ENCODE measurements around the gene MIOS.
"Not testable (repeated sequence)": the region's sequence is repeated elsewhere in the genome, so short reads cannot be mapped to it uniquely, and the experiment has no call there.

The MIOS gene

DNA sequence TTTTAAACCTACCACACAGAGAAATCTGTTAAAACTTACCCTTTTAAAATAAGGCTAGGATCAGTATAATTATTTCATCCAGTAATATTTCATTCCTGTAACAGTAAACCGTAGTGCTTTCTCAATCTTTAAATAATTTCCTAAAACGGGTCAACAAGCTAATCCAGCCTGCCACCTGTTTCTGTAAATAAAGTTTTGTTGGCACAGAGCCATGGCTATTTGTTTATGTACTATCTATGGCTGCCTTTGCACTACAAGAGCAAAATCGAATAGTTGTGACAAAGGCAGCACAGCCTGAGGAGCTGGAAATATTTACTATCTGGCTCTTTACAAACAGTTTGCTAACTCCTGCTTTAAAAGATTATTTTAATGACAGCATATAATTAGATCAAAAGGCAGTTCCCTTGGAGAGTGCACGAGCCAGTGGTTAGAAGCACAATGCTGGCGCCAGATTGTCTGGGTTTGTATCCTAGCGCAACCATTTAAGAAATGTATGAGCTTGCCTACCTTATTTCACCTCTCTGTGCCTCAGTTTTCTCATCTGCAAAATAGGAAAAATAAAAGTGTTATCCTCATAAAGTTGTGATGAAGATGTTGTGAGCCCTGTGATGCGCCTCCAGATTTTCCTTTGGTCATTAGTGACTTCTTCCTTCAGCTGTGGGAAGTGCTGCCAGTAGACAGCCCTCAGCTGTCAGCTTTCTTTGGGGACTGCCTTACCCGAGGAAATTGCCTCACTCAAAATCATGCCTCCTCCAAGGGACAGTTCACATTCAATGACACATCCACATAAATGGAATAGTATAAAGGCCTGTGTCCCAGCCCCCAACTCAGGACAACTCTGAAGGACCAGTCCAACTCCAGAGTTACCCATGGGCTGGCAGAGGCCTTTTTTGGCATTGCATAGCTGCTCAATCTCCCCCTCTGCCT lies 11.8 kb upstream of the MIOS start:
- peak; percentile 99 for DNase-seq

DNA sequence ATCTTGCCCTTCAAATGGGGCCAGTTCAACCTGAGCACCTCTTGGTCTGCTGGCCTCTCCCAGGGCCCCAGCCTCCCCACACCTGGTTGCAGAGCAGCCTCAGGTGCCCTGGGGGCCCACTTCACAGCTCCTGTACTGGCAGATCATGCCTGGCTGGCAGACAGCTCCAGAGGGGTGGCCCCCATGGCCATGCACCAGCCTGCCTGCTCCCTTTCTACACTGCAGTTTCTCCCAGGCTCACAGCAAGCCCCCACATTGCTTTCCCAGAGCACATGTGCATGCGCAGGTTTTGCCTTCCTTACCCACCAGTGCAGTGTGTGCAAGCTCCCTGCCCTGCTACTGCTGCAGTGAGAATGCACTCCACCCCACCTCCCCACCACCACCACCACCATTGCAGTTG lies 9.8 kb upstream of the MIOS start:
- DNase-seq: no peak

DNA sequence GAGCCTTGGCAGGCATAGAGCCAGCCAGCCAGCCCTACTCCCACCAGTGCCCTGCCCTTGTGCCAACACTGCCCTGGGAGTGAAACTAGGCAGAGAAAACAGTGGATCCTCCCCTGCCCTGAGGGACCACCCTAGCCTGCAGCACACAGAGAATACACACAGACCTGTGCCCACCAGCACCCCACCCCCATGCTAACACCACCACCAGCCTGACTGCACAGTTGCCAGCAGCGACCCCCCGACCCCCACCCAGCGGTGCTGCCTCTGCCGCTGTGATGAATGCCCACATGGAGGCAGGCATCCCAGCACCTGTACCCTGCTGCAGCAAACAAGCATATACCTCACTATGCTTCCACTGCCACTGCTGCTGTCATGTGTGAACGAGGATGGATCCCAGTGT lies 9.4 kb upstream of the MIOS start:
- no peak for DNase-seq

DNA sequence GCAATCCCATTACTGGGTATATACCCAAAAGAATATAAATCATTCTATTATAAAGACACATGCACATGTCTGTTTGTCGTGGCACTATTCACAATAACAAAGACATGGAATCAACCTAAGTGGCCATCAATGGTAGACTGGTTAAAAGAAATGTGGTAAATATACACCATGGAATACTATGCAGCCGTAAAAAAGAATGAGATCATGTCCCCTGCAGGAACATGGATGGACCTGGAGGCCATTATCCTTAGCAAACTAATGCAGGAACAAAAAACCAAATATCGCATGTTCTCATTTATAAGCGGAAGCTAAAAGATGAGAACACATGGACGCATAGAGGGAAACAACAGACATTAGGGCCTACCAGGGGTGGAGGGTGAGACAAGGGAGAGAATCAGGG lies 5.1 kb upstream of the MIOS start:
- DNase-seq: not testable (repeated sequence)

DNA sequence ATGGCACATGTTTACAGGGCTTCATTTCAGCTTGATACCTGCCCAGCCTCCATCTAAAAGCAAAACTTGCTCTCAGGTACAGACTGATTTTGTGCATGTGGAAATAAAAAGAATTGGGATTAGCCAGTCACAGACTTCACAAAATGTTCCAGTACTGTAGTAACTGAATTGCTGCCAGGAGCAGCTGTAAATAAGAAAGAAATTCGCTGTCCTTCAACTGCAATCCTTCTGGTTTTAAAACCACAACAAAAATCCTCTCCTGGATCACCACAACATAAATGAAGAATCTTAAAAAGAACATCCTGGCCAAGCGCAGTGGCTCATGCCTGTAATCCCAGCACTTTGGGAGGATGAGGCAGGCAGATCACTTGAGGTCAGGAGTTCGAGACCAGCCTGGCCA lies 3.9 kb upstream of the MIOS start:
- DNase-seq: no peak

DNA sequence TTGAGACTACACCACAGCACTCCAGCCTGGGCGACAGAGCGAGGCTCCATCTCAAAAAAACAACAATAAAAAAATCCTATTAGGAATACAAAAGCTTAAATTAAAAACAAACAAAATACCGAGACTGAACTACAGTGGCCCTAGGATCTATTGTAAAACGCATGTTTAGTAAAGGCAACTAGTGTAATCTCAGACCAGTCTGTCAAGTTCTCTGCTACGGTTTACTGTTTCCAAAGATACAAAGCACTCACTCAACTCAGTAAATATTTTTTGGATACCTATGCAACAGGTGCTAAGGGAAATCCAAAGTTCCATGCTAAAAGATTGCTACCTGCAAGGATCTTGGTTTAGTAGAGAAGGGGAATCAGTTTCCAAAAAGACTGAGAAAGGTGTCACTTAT lies 3.4 kb upstream of the MIOS start:
- no peak for DNase-seq

DNA sequence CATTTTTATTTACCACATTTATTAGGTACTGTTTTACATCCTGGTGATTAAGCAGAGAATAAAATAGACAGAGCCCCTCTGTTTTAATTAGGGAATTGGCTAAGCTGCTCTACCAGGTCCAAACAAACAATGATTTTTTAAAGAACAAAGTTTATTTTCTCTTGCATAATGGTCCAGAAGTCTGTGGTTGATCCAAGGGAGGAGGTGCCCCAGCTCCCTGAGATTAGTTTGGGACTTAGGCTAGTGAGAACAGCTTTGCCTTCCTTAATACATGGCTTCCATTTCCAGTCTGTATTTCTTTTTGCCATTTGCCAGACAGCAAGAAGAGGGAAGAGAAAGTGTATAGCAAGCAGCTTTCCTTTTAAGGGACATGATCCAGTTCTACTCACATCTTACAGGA lies 2.9 kb upstream of the MIOS start:
- no peak for DNase-seq

DNA sequence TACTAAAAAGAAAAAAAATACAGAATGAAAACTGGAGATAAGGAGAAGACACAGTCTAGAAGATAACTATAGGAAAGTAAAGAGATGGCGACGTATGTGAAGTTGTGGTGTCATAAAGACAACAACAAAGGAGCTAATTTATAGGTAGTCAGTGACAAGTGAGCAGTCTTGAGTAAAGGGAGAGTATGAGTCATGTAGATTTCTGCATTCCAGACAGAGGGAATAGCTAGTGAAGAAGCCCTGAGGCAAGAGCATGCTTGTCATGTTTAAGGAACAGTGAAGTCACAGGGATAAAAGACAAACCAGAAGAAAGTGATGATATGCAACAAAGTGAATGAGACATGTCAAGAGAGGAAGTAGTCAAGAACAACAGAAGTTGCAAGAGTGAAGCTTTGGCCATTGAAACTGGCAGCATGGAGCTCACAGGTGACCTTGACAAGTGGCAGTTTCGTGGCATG lies 2.3 kb upstream of the MIOS start:
- no peak for DNase-seq

DNA sequence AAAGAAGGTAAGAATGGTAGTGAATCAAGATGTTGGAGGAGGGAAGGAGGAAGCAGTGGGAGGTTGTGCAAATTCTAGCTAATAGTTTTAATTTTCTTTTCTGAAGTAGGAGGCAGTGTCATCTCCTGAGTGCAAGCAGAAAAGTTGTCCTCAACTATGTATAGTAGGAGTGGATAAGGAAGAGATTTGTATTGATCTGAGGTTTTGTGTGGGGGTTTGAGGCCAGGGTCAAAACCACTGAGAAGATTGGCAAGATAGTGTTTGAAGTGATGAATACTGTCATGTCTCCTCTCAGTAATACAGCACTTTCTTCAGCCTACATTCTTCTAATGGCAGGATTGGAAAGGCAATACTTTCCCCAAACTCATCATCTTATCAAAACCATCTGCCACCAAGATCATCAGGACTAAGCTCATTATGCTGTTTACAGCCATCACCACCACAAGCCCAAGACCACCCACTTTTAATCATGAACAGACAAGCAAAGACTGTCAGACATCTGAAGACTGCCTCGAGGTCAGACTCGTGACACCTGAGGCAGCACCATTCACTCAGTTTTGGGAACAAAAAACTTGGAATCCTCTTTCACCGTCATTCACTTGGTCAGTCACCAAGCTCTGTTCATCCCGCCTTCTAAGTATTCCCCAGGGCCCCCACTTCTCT lies 1.5 kb upstream of the MIOS start:
- no peak for DNase-seq

DNA sequence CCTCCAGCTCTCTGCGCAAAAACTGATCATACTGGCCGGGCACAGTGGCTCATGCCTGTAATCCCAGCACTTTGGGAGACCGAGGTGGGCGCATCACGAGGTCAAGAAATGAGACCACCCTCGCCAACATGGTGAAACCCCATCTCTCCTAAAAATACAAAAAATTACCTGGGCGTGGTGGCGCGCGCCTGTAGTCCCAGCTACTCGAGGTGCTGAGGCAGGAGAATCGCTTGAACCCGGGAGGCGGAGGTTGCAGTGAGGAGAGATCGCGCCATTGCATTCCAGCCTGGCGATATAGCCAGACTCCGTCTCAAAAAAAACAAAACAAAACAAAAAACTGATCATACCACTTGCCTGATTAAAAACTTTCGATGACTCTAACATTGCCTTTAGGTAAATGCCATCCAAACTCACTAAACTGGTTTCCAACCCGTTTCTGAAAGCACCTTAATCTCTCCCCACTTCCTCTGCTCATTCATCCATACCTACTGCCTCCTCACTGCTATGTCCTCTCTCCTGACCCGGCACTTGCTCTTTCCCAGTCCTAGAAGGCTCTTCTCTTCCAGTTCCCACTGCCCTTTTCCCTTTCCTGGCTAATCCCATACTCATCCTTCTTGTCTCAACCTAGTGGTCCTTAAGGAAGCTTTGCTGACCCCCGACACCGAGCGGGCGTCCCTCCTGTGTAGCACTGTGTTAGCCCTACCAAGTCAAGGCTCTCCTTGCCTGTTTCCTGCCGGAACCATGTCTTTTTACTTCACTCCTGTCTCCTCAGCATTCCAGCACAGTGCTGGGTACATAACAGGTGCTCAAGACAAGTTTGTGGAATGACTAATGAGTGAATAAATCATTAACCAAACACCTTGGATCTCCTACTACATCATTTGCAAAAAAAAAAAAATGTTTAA lies 686 bp upstream of the MIOS start:
- DNase-seq: no peak

DNA sequence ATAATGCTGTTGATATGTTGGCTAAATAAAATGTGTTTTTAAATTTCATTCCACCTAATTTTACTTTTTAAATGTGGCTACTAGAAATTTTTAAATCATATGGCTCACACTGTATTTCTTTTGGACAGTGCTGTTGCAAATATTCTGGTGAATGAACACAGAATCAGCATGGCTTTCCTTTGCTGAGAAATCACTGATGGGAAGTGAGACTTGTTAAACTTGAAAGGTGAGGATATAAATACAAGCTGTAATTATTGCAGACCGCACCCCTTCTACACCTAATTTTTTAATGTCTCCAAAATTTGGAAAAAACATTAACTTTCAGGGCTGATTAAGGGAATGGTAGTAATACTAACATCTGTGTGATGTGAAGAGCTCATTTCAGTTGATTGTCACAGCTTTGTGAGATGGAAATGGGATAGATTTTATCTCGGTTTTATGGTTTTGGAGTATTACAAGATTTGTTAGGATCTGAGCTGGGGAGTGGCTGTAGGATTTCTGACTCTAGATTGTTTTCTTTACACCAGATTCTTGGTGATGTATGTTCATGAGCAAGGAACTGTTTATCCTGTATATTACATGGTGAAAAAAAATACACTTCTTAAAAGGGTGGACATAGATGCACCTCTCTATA lies 1.3 kb downstream of the MIOS start:
- DNase-seq: peak; percentile 21

DNA sequence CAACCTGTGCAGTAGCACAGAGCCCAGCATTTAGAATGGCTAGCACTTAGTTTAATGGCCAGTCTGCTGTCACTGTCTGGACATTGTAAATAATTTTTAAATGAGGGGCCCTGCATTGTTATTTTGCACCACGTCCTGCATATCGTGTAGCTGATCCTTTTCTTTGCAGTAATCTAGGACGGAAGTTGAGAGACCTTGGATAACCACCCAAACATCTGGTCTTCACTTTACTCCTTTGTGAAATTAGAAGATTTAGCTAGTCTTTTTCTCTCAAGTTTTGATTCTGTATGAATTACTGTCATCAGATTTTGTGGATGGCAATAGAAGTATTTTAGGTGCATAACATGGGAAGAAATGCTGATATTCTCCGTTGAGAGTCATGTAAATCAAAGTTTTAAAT lies 1.9 kb downstream of the MIOS start:
- DNase-seq: no peak

DNA sequence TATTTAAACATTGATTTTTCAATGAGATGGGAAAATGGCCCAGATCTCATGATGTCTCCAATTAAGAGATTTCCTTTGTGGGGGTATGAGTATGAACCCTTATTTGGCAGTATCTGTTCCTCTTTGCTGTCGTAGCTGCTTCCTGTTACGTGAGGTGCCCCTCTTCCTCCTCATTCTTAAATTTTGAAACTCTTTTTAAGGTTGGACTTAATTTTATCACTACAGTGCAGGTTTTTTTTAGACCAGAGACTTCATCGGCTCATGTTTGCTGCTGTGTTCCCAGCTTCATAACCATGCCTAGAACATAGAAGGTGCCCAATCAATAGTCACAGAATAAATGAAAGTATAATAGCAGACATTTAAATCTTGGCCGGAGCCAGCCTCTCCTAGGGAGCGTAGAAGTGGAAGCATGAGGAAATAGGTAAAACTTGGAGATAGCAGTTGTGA lies 2.4 kb downstream of the MIOS start:
- DNase-seq: no peak

DNA sequence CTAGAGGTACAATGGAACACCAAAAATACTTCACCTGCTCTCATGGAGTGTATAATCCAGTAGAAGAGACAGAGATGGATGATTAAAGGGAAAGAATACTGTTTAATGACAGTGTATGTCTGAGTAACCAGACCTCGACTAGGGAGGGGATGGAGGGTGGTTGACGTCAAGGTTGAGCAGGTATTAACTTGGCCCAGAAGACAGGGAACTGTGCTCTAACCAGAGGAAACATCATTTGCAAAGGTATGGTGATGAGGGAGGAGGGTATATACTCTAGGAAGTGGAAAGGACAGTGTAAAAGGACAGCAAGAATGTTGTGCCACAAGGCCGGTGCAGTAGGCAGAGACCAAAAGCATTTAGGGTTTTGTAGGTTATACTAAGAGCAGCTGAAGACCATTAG lies 2.9 kb downstream of the MIOS start:
- DNase-seq: no peak

DNA sequence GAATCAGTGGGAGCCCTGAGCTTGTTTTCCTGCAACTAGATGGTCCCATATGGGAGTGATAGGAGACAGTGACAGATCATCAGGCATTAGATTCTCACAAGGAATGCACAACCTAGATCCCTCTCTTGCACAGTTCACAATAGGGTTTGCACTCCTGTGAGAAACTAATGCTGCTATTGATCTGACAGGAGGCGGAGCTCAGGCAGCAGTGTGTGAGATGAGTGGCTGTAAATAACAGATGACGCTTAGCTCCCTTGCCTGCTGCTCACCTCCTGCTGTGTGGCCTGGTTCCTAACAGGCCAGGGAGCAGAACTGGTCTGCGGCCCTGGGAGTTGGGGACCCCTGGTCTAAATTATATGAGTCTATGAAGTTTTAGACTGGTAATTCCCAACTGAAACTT lies 3.9 kb downstream of the MIOS start:
- DNase-seq: no peak

DNA sequence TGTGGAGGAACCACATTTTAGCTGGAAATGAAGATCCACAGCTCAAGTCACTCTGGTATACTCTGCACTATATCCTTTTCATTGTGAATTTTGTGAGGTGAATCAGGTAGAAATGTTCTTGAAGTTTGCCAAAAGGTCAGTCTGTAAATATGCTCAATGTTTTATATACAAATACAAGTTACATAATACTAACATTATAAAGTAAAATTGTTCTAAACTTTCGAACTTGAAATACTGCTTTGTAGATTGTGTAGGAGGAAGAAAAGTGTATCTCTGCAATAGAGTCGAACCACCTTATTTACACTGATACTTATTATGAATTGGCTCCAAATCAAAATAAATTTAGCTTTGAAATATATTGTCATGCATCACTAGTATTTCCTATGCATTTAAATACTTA lies 7.0 kb downstream of the MIOS start:
- DNase-seq: no peak

DNA sequence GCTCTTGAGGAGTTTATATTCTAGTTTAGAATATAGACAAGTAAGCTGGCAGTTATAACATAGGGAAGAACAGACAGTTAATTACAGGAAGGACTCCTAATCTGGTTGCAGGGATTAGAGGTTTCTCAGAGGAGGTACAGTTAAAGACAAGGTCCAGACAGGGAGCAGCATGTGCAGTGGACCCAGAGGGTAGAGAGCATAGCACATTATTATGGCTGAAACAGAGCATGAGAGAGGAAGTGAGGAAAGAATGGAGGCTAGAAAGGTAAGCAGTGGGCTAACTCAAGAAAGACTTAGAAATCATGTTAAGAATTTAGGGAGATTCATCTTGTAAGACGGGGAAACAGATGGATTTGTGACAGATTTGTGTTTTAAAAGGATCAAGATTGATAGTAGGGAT lies 9.7 kb downstream of the MIOS start:
- DNase-seq: no peak

DNA sequence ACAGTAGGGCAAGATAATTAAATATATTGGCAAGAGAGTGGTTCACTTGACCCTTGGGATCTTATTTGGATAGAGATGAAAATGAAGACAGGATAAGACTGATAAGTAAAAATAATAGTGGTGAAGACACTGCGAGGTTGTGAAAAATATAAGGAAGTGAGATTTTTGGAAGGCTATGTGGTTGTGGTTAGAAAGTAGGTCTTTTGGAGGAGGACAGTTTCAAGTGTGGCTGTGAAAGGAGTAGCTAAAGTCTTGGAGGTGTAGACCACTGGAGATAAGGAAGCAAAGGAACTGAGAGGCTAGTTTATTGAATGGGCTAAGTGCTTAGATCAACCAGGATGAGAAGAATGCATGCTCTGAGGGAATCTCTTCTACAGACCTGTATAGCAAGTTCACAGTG lies 11.2 kb downstream of the MIOS start:
- DNase-seq: no peak

DNA sequence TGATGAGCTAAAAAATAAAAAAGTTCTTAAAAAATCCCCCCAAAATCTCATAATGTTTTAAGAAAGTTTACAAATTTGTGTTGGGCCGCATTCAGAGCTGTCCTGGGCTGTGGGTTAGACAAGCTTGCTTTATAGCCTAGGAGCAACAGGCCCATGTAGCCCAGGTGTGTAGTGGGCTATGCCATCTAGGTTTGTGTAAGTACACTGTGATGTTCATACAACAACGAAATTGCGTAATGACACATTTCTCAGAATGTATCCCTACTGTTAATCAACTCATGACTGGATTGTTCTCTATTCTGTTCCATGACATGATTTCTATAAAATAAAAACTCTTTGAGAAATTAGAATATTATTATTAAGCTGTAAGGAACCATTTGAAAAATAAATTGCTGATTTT lies 13.0 kb downstream of the MIOS start:
- DNase-seq: no peak

DNA sequence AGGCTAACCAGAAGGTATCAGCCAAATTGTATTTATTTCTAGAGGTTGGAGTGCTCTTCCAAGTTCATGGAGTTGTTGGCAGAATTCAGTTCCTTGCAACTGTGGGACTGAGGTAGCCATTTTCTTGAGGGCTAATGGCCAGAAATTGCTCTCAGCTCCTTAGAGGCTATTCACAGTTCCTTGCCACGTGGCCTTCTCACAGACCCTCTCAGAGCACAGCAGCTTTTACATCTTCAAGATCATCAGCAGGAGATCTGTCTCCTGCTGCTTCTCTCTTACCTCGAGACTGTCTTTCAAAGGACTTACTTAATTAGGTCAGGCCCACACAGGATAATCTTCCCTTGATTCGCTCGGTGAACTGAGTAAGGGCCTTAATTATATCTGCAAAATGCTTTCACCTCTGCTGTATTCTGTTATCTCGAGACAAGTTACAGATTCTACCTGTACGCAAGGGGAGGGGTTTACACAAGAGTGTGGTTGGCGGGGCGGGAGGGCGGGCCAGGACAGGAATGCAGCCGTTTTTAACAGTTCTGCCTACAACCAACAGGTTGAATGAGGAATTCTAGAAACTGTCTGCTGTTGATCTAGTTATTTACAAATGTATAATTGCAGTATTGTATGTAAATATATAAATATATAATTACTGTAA lies 15.0 kb downstream of the MIOS start:
- no peak for DNase-seq

DNA sequence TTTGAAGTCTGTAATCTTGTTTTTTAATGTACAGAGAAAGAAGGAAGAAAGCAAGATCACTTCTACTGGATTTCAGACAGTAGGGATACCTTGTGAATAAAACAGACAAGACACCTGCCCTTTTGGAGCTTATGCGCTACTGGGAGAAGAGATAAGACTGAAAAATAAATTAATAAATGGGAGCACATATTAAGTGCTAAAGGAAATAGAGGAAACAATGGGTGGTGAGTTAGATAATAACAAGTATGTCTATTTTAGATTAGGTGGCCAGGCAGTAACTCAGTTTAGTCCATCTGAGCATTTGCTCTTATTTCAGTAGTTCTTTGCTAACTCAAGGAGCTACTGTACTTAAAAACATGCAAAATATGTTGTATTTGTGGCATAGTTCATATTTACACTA lies 15.9 kb downstream of the MIOS start:
- no peak for DNase-seq

DNA sequence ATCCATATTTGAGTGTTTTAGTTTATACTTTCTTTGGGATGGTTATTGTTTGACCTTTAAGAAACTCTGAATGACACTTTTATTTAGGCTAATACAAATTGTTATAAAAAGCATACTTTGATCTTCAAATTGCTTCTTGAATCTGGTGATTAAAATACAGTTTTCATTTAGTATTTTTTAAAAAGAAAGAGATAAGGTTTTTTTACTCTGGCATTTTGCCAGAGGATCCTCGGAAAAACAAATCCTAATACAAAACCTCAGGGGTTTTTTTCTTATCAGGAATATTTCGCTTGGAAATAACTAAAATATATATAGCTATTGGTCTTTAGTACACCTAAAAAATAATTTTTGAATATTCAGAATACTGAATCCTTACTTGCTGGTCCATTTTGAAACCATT lies 17.0 kb downstream of the MIOS start:
- no peak for DNase-seq
